ENCODE data around the gene FOXP2.

GRCh38 chr7:114533131-114533530, 118.5 kb downstream of the FOXP2 start:
- TF ChIP-seq CTCF (IDR thresholded peaks at IDR 0.05) (no peak), EZH2 (IDR thresholded peaks at IDR 0.05) (no peak), EZH2phosphoT487 (IDR thresholded peaks at IDR 0.05) (no peak)
